ENCODE measurements around the gene OR4C3. TPM values are rescaled to one million over a fixed set of nuclear protein-coding genes. Genes with fewer than 3 reads are reported as not detected.
"Not testable (repeated sequence)": the region's sequence is repeated elsewhere in the genome, so short reads cannot be mapped to it uniquely, and the experiment has no call there.

Gene OR4C3
- total RNA-seq, 1 experiment from 2014 or later = not detected

GRCh38 chr11:48354677-48355076, 30.0 kb downstream of the OR4C3 start:
- no peak overlapping the region for H3K4me3 ChIP-seq (ENCODE audit: low read depth, low read length)
- TF ChIP-seq CTCF (IDR thresholded peaks at IDR 0.05; ENCODE audit: insufficient read depth in 1 of 2, low read depth in 1 of 2, low read length in 1 of 2, severe bottlenecking in 1 of 2, unreplicated experiment in 1 of 2) = no peak
- Mint-ChIP-seq H3K27me3 (ENCODE audit: insufficient read depth, unreplicated experiment) (no peaks in the 10 kb centered on the region), H3K4me3 (ENCODE audit: unreplicated experiment) (no peak overlapping the region), H3K4me1 (ENCODE audit: low read depth, unreplicated experiment) (no peaks in the 10 kb centered on the region), H3K27ac (ENCODE audit: unreplicated experiment) (no peak overlapping the region), H3K9me3 (ENCODE audit: unreplicated experiment) (peaks cover 15% of the 10 kb centered on the region), H3K36me3 (ENCODE audit: insufficient read depth, unreplicated experiment) (no peaks in the 10 kb centered on the region)
- no peak for DNase-seq
- no peaks in the 10 kb centered on the region for H3K4me1 ChIP-seq
- intact Hi-C loops (cut with micrococcal nuclease; ENCODE audit: unreplicated experiment) = no loop called here
- H3K36me3 ChIP-seq (ENCODE audit: control insufficient read depth, insufficient read depth, low read length) = no peaks in the 10 kb centered on the region
- H3K27me3 ChIP-seq (replicated peaks; ENCODE audit: control insufficient read depth, insufficient read depth, low read length) = no peaks in the 10 kb centered on the region
- ChIA-PET POLR2A (no interaction called here), CTCF (no interaction called here)
- no peaks in the 10 kb centered on the region for H3K9me3 ChIP-seq
- no TSS peak for BruUV-seq (replicated peaks)

- H3K27ac Mint-ChIP-seq (ENCODE audit: unreplicated experiment); BruUV-seq (replicated peaks); H3K27me3 Mint-ChIP-seq (ENCODE audit: insufficient read depth, unreplicated experiment); H3K27me3 ChIP-seq (replicated peaks; ENCODE audit: control insufficient read depth, insufficient read depth, low read length); H3K4me1 Mint-ChIP-seq (ENCODE audit: low read depth, unreplicated experiment); H3K36me3 Mint-ChIP-seq (ENCODE audit: insufficient read depth, unreplicated experiment); POLR2A ChIA-PET; H3K4me3 ChIP-seq (ENCODE audit: low read depth, low read length); DNase-seq; H3K4me3 Mint-ChIP-seq (ENCODE audit: unreplicated experiment); CTCF ChIA-PET; intact Hi-C loops (cut with micrococcal nuclease; ENCODE audit: unreplicated experiment); H3K9me3 ChIP-seq; H3K4me1 ChIP-seq; H3K36me3 ChIP-seq (ENCODE audit: control insufficient read depth, insufficient read depth, low read length): not testable (repeated sequence)
- peaks cover 15% of the 10 kb centered on the region for H3K9me3 Mint-ChIP-seq (ENCODE audit: unreplicated experiment)
Observed at GRCh38 chr11:48361289-48361688, 36.6 kb downstream of the OR4C3 start.

GRCh38 chr11:48366365-48366764, 41.6 kb downstream of the OR4C3 start, which contains the start of gene OR4C5:
Gene OR4C5 (minus strand): TSS chr11:48366465. CDS start chr11:48366465, 0 bp downstream.
- Histone ChIP-seq H3K36me3 (ENCODE audit: control insufficient read depth, insufficient read depth, low read length) (no peaks in the 10 kb centered on the region), H3K4me1 (no peaks in the 10 kb centered on the region), H3K4me3 (ENCODE audit: low read depth, low read length) (no peak within 1 kb of the TSS), H3K9me3 (no peaks in the 10 kb centered on the region), H3K27me3 (replicated peaks; ENCODE audit: control insufficient read depth, insufficient read depth, low read length) (no peaks in the 10 kb centered on the region)
- no peak for DNase-seq
- CTCF ChIA-PET = no interaction called here
- intact Hi-C loops (cut with micrococcal nuclease; ENCODE audit: unreplicated experiment) = no loop called here
- Mint-ChIP-seq H3K4me3 (ENCODE audit: unreplicated experiment) (no peak within 1 kb of the TSS), H3K4me1 (ENCODE audit: low read depth, unreplicated experiment) (no peaks in the 10 kb centered on the region), H3K27ac (ENCODE audit: unreplicated experiment) (no peak within 1 kb of the TSS), H3K27me3 (ENCODE audit: insufficient read depth, unreplicated experiment) (no peaks in the 10 kb centered on the region), H3K36me3 (ENCODE audit: insufficient read depth, unreplicated experiment) (no peaks in the 10 kb centered on the region), H3K9me3 (ENCODE audit: unreplicated experiment) (no peaks in the 10 kb centered on the region)
- POLR2A ChIA-PET = no interaction called here
- BruUV-seq (replicated peaks) = no TSS peak
- no peak for TF ChIP-seq CTCF (IDR thresholded peaks at IDR 0.05; ENCODE audit: insufficient read depth in 1 of 2, low read depth in 1 of 2, low read length in 1 of 2, severe bottlenecking in 1 of 2, unreplicated experiment in 1 of 2)

Other genes starting within 250 kb of the OR4C3 start
- gene OR4B1, start 108.1 kb upstream of the OR4C3 start, total RNA-seq (2022) = not detected in 2 replicates
- gene OR4X2, start 79.8 kb upstream of the OR4C3 start, total RNA-seq (2022) = not detected in 2 replicates
- not detected in 2 replicates for gene OR4X1, start 61.1 kb upstream of the OR4C3 start, total RNA-seq (2022)
- not detected in 2 replicates for gene OR4S1, start 18.7 kb upstream of the OR4C3 start, total RNA-seq (2022)
- gene OR4C5, start 41.5 kb downstream of the OR4C3 start, total RNA-seq (2022) = not detected in 2 replicates
- gene OR4A47, start 163.9 kb downstream of the OR4C3 start, total RNA-seq (2022) = not detected in 2 replicates